Measurements from ENCODE around the gene AK2.

GRCh38 chr1:32963746-32964460 is 72.8 kb downstream of the AK2 start:
- TF ChIP-seq, protein P1, sequence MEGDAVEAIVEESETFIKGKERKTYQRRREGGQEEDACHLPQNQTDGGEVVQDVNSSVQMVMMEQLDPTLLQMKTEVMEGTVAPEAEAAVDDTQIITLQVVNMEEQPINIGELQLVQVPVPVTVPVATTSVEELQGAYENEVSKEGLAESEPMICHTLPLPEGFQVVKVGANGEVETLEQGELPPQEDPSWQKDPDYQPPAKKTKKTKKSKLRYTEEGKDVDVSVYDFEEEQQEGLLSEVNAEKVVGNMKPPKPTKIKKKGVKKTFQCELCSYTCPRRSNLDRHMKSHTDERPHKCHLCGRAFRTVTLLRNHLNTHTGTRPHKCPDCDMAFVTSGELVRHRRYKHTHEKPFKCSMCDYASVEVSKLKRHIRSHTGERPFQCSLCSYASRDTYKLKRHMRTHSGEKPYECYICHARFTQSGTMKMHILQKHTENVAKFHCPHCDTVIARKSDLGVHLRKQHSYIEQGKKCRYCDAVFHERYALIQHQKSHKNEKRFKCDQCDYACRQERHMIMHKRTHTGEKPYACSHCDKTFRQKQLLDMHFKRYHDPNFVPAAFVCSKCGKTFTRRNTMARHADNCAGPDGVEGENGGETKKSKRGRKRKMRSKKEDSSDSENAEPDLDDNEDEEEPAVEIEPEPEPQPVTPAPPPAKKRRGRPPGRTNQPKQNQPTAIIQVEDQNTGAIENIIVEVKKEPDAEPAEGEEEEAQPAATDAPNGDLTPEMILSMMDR (IDR thresholded peaks at IDR 0.05) = peak in 2 of 6 experiments; percentile 18 to 26
- peak in 1 of 2 donors; percentile 21 for TF ChIP-seq POLR2A (IDR thresholded peaks at IDR 0.05)
